ENCODE data around the gene CEL. TPM values are rescaled to one million over a fixed set of nuclear protein-coding genes. Genes with fewer than 3 reads are reported as not detected.

The CEL gene
- total and polyA plus RNA-seq, 5 experiments from 2014 or later, result 1.3 to 1.6 TPM; not detected in 3

- POLR2A ChIA-PET, result interaction anchor here (1.0 to 3.3 kb wide), 3 partner anchors 9 to 44 kb away, joined by 3 to 28 read pairs (median 15); no protein-coding TSS in a partner anchor
- DNase-seq (peak in 1 of 10 donors; percentile 42), ATAC-seq (no peak)
- Mint-ChIP-seq H3K27me3 (no peaks in the 10 kb centered on the region), H3K36me3 (peaks cover 0 to 58% (median 26%) of the 10 kb centered on the region in 3 donors), H3K4me3 (no peak overlapping the region), H3K9me3 (peaks cover 0 to 2% (median 0%) of the 10 kb centered on the region in 9 donors), H3K4me1 (peaks cover 0 to 5% (median 0%) of the 10 kb centered on the region in 4 donors), H3K27ac (peak overlapping the region in 2 of 10 donors; percentile 73 to 89)
These were observed 42.3 kb downstream of the CEL start for GRCh38 chr9:133103987-133104505.

GRCh38 chr9:133104718-133105460, 43.1 kb downstream of the CEL start:
- DNase-seq (peak in 1 of 10 donors; percentile 59), ATAC-seq (no peak)
- Mint-ChIP-seq H3K4me1 (peaks cover 0 to 5% (median 0%) of the 10 kb centered on the region in 4 donors), H3K27me3 (no peaks in the 10 kb centered on the region), H3K27ac (peak overlapping the region in 2 of 10 donors; percentile 69 to 89), H3K9me3 (no peaks in the 10 kb centered on the region), H3K4me3 (no peak overlapping the region), H3K36me3 (peaks cover 0 to 57% (median 21%) of the 10 kb centered on the region in 3 donors)
- POLR2A ChIA-PET, result interaction anchor here (1.2 to 4.6 kb wide), 2 partner anchors 39 to 43 kb away, joined by 3 to 20 read pairs; no protein-coding TSS in a partner anchor

- Mint-ChIP-seq H3K4me3 (no peak overlapping the region), H3K27me3 (no peaks in the 10 kb centered on the region), H3K36me3 (peaks cover 0 to 57% (median 22%) of the 10 kb centered on the region in 3 donors), H3K9me3 (no peaks in the 10 kb centered on the region), H3K27ac (no peak overlapping the region), H3K4me1 (peaks cover 0 to 5% (median 0%) of the 10 kb centered on the region in 4 donors)
- DNase-seq (no peak), ATAC-seq (no peak)
- POLR2A ChIA-PET, result interaction anchor here (0.9 to 4.6 kb wide), 3 partner anchors 13 to 43 kb away, joined by 3 to 20 read pairs (median 3); no protein-coding TSS in a partner anchor
These were observed 43.6 kb downstream of the CEL start for GRCh38 chr9:133105461-133105770.

GRCh38 chr9:133106511-133107244, 44.9 kb downstream of the CEL start:
- no peaks in the 10 kb centered on the region for H3K9me3 Mint-ChIP-seq
- H3K4me3 Mint-ChIP-seq, result no peak overlapping the region
- peak overlapping the region in 3 of 10 donors; percentile 58 to 87 (median 73) for H3K27ac Mint-ChIP-seq
- POLR2A ChIA-PET, result interaction anchor here (0.7 to 4.6 kb wide), 4 partner anchors 9 to 41 kb away, joined by 3 to 20 read pairs (median 3); no protein-coding TSS in a partner anchor
- ATAC-seq, result no peak
- no peaks in the 10 kb centered on the region for H3K27me3 Mint-ChIP-seq
- DNase-seq, result peak in 1 of 10 donors; percentile 52
- peaks cover 0 to 53% (median 14%) of the 10 kb centered on the region in 3 donors for H3K36me3 Mint-ChIP-seq
- H3K4me1 Mint-ChIP-seq, result peaks cover 0 to 5% (median 1%) of the 10 kb centered on the region in 4 donors

GRCh38 chr9:133107245-133107722, 45.5 kb downstream of the CEL start:
- no peak for ATAC-seq
- H3K27me3 Mint-ChIP-seq, result no peaks in the 10 kb centered on the region
- H3K27ac Mint-ChIP-seq, result no peak overlapping the region
- no peak overlapping the region for H3K4me3 Mint-ChIP-seq
- H3K9me3 Mint-ChIP-seq, result no peaks in the 10 kb centered on the region
- peaks cover 0 to 49% (median 14%) of the 10 kb centered on the region in 3 donors for H3K36me3 Mint-ChIP-seq
- POLR2A ChIA-PET, result interaction anchor here (1.3 to 4.6 kb wide), 3 partner anchors 10 to 48 kb away, joined by 3 to 20 read pairs (median 4); no protein-coding TSS in a partner anchor
- peaks cover 2 to 6% (median 4%) of the 10 kb centered on the region in 4 donors for H3K4me1 Mint-ChIP-seq
- DNase-seq, result peak in 1 of 10 donors; percentile 43

- Mint-ChIP-seq H3K27ac (peak overlapping the region in 1 of 10 donors; percentile 15), H3K27me3 (no peaks in the 10 kb centered on the region), H3K4me3 (no peak overlapping the region), H3K36me3 (peaks cover 0 to 41% (median 11%) of the 10 kb centered on the region in 3 donors), H3K4me1 (peaks cover 8 to 15% (median 11%) of the 10 kb centered on the region in 4 donors), H3K9me3 (no peaks in the 10 kb centered on the region)
- ATAC-seq (no peak), DNase-seq (peak in 1 of 10 donors; percentile 41)
- POLR2A ChIA-PET, result interaction anchor here (1.1 to 4.6 kb wide), 6 partner anchors 9 to 77 kb away, joined by 3 to 20 read pairs (median 4); partner anchors contain the start of gene RALGDS
These were observed 46.4 kb downstream of the CEL start for GRCh38 chr9:133107961-133108793.

- Mint-ChIP-seq H3K36me3 (peaks cover 0 to 39% (median 11%) of the 10 kb centered on the region in 3 donors), H3K27me3 (no peaks in the 10 kb centered on the region), H3K27ac (peak overlapping the region in 3 of 10 donors; percentile 10 to 70 (median 41)), H3K4me1 (peaks cover 11 to 23% (median 19%) of the 10 kb centered on the region in 4 donors), H3K4me3 (no peak overlapping the region), H3K9me3 (no peaks in the 10 kb centered on the region)
- POLR2A ChIA-PET, result interaction anchor here (1.1 to 4.6 kb wide), 6 partner anchors 9 to 77 kb away, joined by 3 to 20 read pairs (median 4); partner anchors contain the start of gene RALGDS
- ATAC-seq (no peak), DNase-seq (peak in 1 of 10 donors; percentile 52)
These were observed 47.2 kb downstream of the CEL start for GRCh38 chr9:133108794-133109641.

- H3K27me3 Mint-ChIP-seq, result no peaks in the 10 kb centered on the region
- H3K4me1 Mint-ChIP-seq, result peaks cover 15 to 34% (median 29%) of the 10 kb centered on the region in 4 donors
- H3K9me3 Mint-ChIP-seq, result no peaks in the 10 kb centered on the region
- ATAC-seq (no peak), DNase-seq (peak in 1 of 10 donors; percentile 43)
- H3K27ac Mint-ChIP-seq, result peak overlapping the region in 3 of 10 donors; percentile 13 to 53 (median 46)
- H3K4me3 Mint-ChIP-seq, result no peak overlapping the region
- POLR2A ChIA-PET, result interaction anchor here (1.6 kb wide), 1 partner anchor 34 kb away, joined by 3 read pairs; no protein-coding TSS in a partner anchor
- peaks cover 0 to 33% (median 9%) of the 10 kb centered on the region in 3 donors for H3K36me3 Mint-ChIP-seq
These were observed 48.3 kb downstream of the CEL start for GRCh38 chr9:133109931-133110650.

GRCh38 chr9:133111808-133112662, 50.3 kb downstream of the CEL start:
- Mint-ChIP-seq H3K27ac (peak overlapping the region in 6 of 10 donors; percentile 29 to 89 (median 64)), H3K36me3 (peaks cover 0 to 26% (median 4%) of the 10 kb centered on the region in 3 donors), H3K4me1 (peaks cover 12 to 49% (median 40%) of the 10 kb centered on the region in 4 donors), H3K9me3 (no peaks in the 10 kb centered on the region), H3K4me3 (no peak overlapping the region), H3K27me3 (no peaks in the 10 kb centered on the region)
- peak in 1 of 10 donors; percentile 43 for DNase-seq
- POLR2A ChIA-PET, result interaction anchor here (0.6 to 2.0 kb wide), 4 partner anchors 14 to 52 kb away, joined by 3 to 6 read pairs (median 4); no protein-coding TSS in a partner anchor
- no peak for ATAC-seq
